SK-N-MC (cell line): ENCODE measurements around the gene SUFU.

Source experiments
- EZH2 ChIP-seq: fragments of 200-600 bp; sonication (generic); IDR thresholded peaks from one replicate; pipeline ENCODE4 v1.6.1; 2017; ENCODE audit warnings: antibody characterized with exemption
- FOXP2 ChIP-seq: optimal IDR thresholded peaks from 2 replicates; pipeline ENCODE3; 2011; ENCODE audit warnings: mild to moderate bottlenecking, moderate library complexity; ENCODE audit not compliant: insufficient read depth; ENCODE audit errors: extremely low read length, control extremely low read depth
- POLR2AphosphoS5 ChIP-seq: IDR thresholded peaks from 2 replicates; pipeline ENCODE4 v1.6.1; 2012; ENCODE audit warnings: mild to moderate bottlenecking, low read depth, low read length, borderline replicate concordance

- TF ChIP-seq EZH2 (no peak), POLR2AphosphoS5 (no peak), FOXP2 (no peak)
Observed at GRCh38 chr10:102630663-102631062, 126.9 kb downstream of the SUFU start.
